Measurements from ENCODE around the gene APOC1.

GRCh38 chr19:44903602-44904425, 10.6 kb upstream of the APOC1 start:
- TF ChIP-seq MAX (CRISPR knock-in tag; IDR thresholded peaks at IDR 0.05) = 0 out of 2 replicates have a peak, but pooled peaks have one; percentile 39
- no peak for TF ChIP-seq ETV6 (CRISPR knock-in tag; IDR thresholded peaks at IDR 0.05)
- no peak for TF ChIP-seq FOXK1 (CRISPR knock-in tag; IDR thresholded peaks at IDR 0.05)
- peak; percentile 99 for TF ChIP-seq CTCF (IDR thresholded peaks at IDR 0.05)
- TF ChIP-seq ATF6 (CRISPR knock-in tag; IDR thresholded peaks at IDR 0.05) = no peak
